ENCODE measurements around the gene RUNX2. TPM values are rescaled to one million over a fixed set of nuclear protein-coding genes. Genes with fewer than 3 reads are reported as not detected.

RUNX2 gene
- polyA plus RNA-seq, 1 donor from 2014 or later, result not detected

- no peaks in the 10 kb centered on the region for H4K20me1 ChIP-seq (ENCODE audit: insufficient read depth)
- H3K9ac ChIP-seq (ENCODE audit: low read length), result no peak overlapping the region
- TF ChIP-seq EZH2 (IDR thresholded peaks at IDR 0.05; ENCODE audit: borderline replicate concordance, insufficient read depth, low read length, poor library complexity, severe bottlenecking), result no peak
- TF ChIP-seq TAF1 (IDR thresholded peaks at IDR 0.05; ENCODE audit: low read depth), result no peak
- no peak for TF ChIP-seq POLR2AphosphoS5 (IDR thresholded peaks at IDR 0.05)
- TF ChIP-seq CTCF (IDR thresholded peaks at IDR 0.05; ENCODE audit: poor library complexity, severe bottlenecking), result no peak
- TF ChIP-seq EP300 (conservative IDR thresholded peaks at IDR 0.05; ENCODE audit: poor library complexity, severe bottlenecking), result no peak
- TF ChIP-seq SMC3 (conservative IDR thresholded peaks at IDR 0.05; ENCODE audit: poor library complexity), result no peak
- no peak for TF ChIP-seq MXI1 (conservative IDR thresholded peaks at IDR 0.05; ENCODE audit: poor library complexity, severe bottlenecking)
- no peak for TF ChIP-seq RAD21 (conservative IDR thresholded peaks at IDR 0.05)
- no peak for TF ChIP-seq REST (IDR thresholded peaks at IDR 0.05; ENCODE audit: borderline replicate concordance)
- no peak overlapping the region for H3K4me2 ChIP-seq (ENCODE audit: low read length)
- no peak overlapping the region for H2AFZ ChIP-seq (ENCODE audit: low read depth, low read length)
- no peaks in the 10 kb centered on the region for H3K9me3 ChIP-seq (ENCODE audit: low read length)
- no peak overlapping the region for H3K27ac ChIP-seq (ENCODE audit: low read length)
- no peaks in the 10 kb centered on the region for H3K27me3 ChIP-seq (ENCODE audit: insufficient read depth, low read depth, low read length)
- no peaks in the 10 kb centered on the region for H3K79me2 ChIP-seq (replicated peaks; ENCODE audit: insufficient read depth, low read length)
- H3K4me3 ChIP-seq (ENCODE audit: low read length), result no peak overlapping the region
- no peaks in the 10 kb centered on the region for H3F3A ChIP-seq (ENCODE audit: insufficient read depth, low read length, poor library complexity, severe bottlenecking)
- no peaks in the 10 kb centered on the region for H3K36me3 ChIP-seq (ENCODE audit: insufficient read depth, low read length)
- H3K9me2 ChIP-seq (ENCODE audit: insufficient read depth, low read length), result no peaks in the 10 kb centered on the region
Measured at GRCh38 chr6:45532721-45533210, 204.6 kb downstream of the RUNX2 start.

DNA sequence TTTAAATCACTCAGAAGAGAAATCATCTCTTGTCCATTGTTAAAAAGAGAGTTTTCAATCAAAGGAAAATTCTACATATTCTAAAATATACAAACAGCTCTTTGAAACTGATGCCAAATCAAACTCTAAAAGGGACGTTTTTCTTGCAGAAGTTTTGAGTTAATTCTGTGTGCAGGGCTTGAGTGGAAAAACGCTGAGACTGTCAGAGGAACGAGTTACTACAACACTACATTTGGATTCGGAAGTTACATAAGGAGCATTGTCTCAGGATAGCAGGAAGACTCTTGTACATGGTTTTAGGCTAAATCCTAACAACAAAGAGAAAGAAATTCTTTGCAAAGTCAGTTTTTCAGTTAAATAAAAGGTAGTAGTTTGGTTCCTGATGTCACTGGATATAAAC lies 205.3 kb downstream of the RUNX2 start:
- no peaks in the 10 kb centered on the region for H3K9me2 ChIP-seq (ENCODE audit: insufficient read depth, low read length)
- no peaks in the 10 kb centered on the region for H4K20me1 ChIP-seq (ENCODE audit: insufficient read depth)
- H3K9me3 ChIP-seq (ENCODE audit: low read length), result no peaks in the 10 kb centered on the region
- no peak overlapping the region for H3K9ac ChIP-seq (ENCODE audit: low read length)
- no peak overlapping the region for H3K4me2 ChIP-seq (ENCODE audit: low read length)
- no peak overlapping the region for H3K27ac ChIP-seq (ENCODE audit: low read length)
- no peak overlapping the region for H3K4me3 ChIP-seq (ENCODE audit: low read length)
- TF ChIP-seq POLR2AphosphoS5 (IDR thresholded peaks at IDR 0.05), result no peak
- TF ChIP-seq REST (IDR thresholded peaks at IDR 0.05; ENCODE audit: borderline replicate concordance), result no peak
- TF ChIP-seq RAD21 (conservative IDR thresholded peaks at IDR 0.05), result no peak
- no peaks in the 10 kb centered on the region for H3K79me2 ChIP-seq (replicated peaks; ENCODE audit: insufficient read depth, low read length)
- no peak overlapping the region for H2AFZ ChIP-seq (ENCODE audit: low read depth, low read length)
- H3K36me3 ChIP-seq (ENCODE audit: insufficient read depth, low read length), result no peaks in the 10 kb centered on the region
- no peaks in the 10 kb centered on the region for H3K27me3 ChIP-seq (ENCODE audit: insufficient read depth, low read depth, low read length)
- H3F3A ChIP-seq (ENCODE audit: insufficient read depth, low read length, poor library complexity, severe bottlenecking), result no peaks in the 10 kb centered on the region
